SK-N-SH treated with all-trans-retinoic acid at 6 μM for 48 hours (cell line): ENCODE measurements around the gene PALLD.

ENCODE experiments used
- ATAC-seq: fragments of 200-7000 bp; cut with Tn5 transposase; 3 replicates; pipeline ENCODE4 v1.9.1; 2020; ENCODE audit warnings: mild to moderate bottlenecking, moderate library complexity
- ARNTL ChIP-seq: fragments of 450-650 bp; formaldehyde crosslinking; IDR thresholded peaks from 2 replicates; pipeline ENCODE4 v1.5.0; 2020; ENCODE audit warnings: low read depth, mild to moderate bottlenecking, moderate library complexity, borderline replicate concordance
- BACH2 ChIP-seq: fragments of 250-450 bp; sonication (Bioruptor Pico); IDR thresholded peaks from 2 replicates; pipeline ENCODE4 v1.9.0; 2021; ENCODE audit warnings: mild to moderate bottlenecking, borderline replicate concordance
- CSDC2 ChIP-seq: fragments of 250-450 bp; sonication (Bioruptor Pico); IDR thresholded peaks from 2 replicates; pipeline ENCODE4 v1.5.0; 2020; ENCODE audit warnings: mild to moderate bottlenecking, moderate library complexity
- ESRRG ChIP-seq: fragments of 250-450 bp; sonication (Bioruptor Pico); IDR thresholded peaks from 2 replicates; pipeline ENCODE4 v1.6.1; 2021; ENCODE audit warnings: mild to moderate bottlenecking
- GLIS3 ChIP-seq: fragments of 250-450 bp; sonication (Bioruptor Pico); IDR thresholded peaks from 2 replicates; pipeline ENCODE4 v1.5.0; 2020; ENCODE audit warnings: mild to moderate bottlenecking, moderate library complexity
- ISL1 ChIP-seq: fragments of 250-450 bp; sonication (Bioruptor Pico); IDR thresholded peaks from 2 replicates; pipeline ENCODE4 v2.1.2; 2022; ENCODE audit warnings: mild to moderate bottlenecking, moderate library complexity
- OSR1 ChIP-seq: fragments of 250-450 bp; sonication (Bioruptor Pico); IDR thresholded peaks from 2 replicates; pipeline ENCODE4 v1.8.0; 2022; ENCODE audit warnings: moderate library complexity, mild to moderate bottlenecking, inconsistent platforms
- PPARA ChIP-seq: fragments of 250-450 bp; sonication (Bioruptor Pico); IDR thresholded peaks from 2 replicates; pipeline ENCODE4 v1.5.0; 2020; ENCODE audit warnings: mild to moderate bottlenecking, borderline replicate concordance
- RARB ChIP-seq: fragments of 250-450 bp; sonication (Bioruptor Pico); IDR thresholded peaks from 2 replicates; pipeline ENCODE4 v1.8.0; 2021; ENCODE audit warnings: mild to moderate bottlenecking, moderate library complexity
- SNAI2 ChIP-seq: fragments of 250-450 bp; sonication (Bioruptor Pico); IDR thresholded peaks from 2 replicates; pipeline ENCODE4 v1.5.0; 2020; ENCODE audit warnings: mild to moderate bottlenecking, moderate library complexity
- TCF4 ChIP-seq: fragments of 250-450 bp; sonication (Bioruptor Pico); IDR thresholded peaks from 2 replicates; pipeline ENCODE4 v1.8.0; 2021; ENCODE audit warnings: mild to moderate bottlenecking, moderate library complexity, borderline replicate concordance
- TOX ChIP-seq: fragments of 250-450 bp; sonication (Bioruptor Pico); IDR thresholded peaks from 2 replicates; pipeline ENCODE4 v1.8.0; 2021; ENCODE audit warnings: mild to moderate bottlenecking, moderate library complexity, borderline replicate concordance
- ZC3H10 ChIP-seq: fragments of 250-450 bp; sonication (Bioruptor Pico); IDR thresholded peaks from 2 replicates; pipeline ENCODE4 v1.5.1; 2021; ENCODE audit warnings: mild to moderate bottlenecking, moderate library complexity
- ZFP3 ChIP-seq: fragments of 250-450 bp; sonication (Bioruptor Pico); IDR thresholded peaks from 2 replicates; pipeline ENCODE4 v1.5.0; 2020; ENCODE audit warnings: mild to moderate bottlenecking, moderate library complexity
- ZFP30 ChIP-seq: fragments of 450-650 bp; formaldehyde crosslinking; IDR thresholded peaks from 2 replicates; pipeline ENCODE4 v1.5.0; 2022; ENCODE audit warnings: mild to moderate bottlenecking, moderate library complexity
- ZNF565 ChIP-seq: fragments of 450-650 bp; formaldehyde crosslinking; conservative IDR thresholded peaks from 2 replicates; pipeline ENCODE4 v1.5.0; 2020; ENCODE audit warnings: low read depth, mild to moderate bottlenecking, moderate library complexity
- ZNF70 ChIP-seq: fragments of 450-650 bp; formaldehyde crosslinking; IDR thresholded peaks from 2 replicates; pipeline ENCODE4 v1.5.0; 2020; ENCODE audit warnings: mild to moderate bottlenecking, moderate library complexity
- ZNF8 ChIP-seq: fragments of 450-650 bp; formaldehyde crosslinking; IDR thresholded peaks from 2 replicates; pipeline ENCODE4 v1.5.0; 2020; ENCODE audit warnings: mild to moderate bottlenecking, moderate library complexity
- TF ChIP-seq, protein P1 (sequence below): fragments of 250-450 bp; sonication (Bioruptor Pico); IDR thresholded peaks from 2 replicates; pipeline ENCODE4 v1.5.1; 2021; ENCODE audit warnings: mild to moderate bottlenecking, moderate library complexity
- TF ChIP-seq, protein P2 (sequence below): fragments of 250-450 bp; sonication (Bioruptor Pico); IDR thresholded peaks from 2 replicates; pipeline ENCODE4 v1.8.0; 2020; ENCODE audit warnings: mild to moderate bottlenecking, moderate library complexity, borderline replicate concordance
- TF ChIP-seq, protein P3 (sequence below): fragments of 250-450 bp; sonication (Bioruptor Pico); IDR thresholded peaks from 2 replicates; pipeline ENCODE4 v1.8.0; 2021; ENCODE audit warnings: low read depth, mild to moderate bottlenecking, moderate library complexity, borderline replicate concordance
- TF ChIP-seq, protein P4 (sequence below): fragments of 250-450 bp; sonication (Bioruptor Pico); IDR thresholded peaks from 2 replicates; pipeline ENCODE4 v1.5.1; 2020; ENCODE audit warnings: low read depth, mild to moderate bottlenecking, moderate library complexity
- TF ChIP-seq, protein P5 (sequence below): fragments of 250-450 bp; sonication (Bioruptor Pico); IDR thresholded peaks from 2 replicates; pipeline ENCODE4 v1.5.0; 2020; ENCODE audit warnings: mild to moderate bottlenecking, moderate library complexity

Gene PALLD

DNA sequence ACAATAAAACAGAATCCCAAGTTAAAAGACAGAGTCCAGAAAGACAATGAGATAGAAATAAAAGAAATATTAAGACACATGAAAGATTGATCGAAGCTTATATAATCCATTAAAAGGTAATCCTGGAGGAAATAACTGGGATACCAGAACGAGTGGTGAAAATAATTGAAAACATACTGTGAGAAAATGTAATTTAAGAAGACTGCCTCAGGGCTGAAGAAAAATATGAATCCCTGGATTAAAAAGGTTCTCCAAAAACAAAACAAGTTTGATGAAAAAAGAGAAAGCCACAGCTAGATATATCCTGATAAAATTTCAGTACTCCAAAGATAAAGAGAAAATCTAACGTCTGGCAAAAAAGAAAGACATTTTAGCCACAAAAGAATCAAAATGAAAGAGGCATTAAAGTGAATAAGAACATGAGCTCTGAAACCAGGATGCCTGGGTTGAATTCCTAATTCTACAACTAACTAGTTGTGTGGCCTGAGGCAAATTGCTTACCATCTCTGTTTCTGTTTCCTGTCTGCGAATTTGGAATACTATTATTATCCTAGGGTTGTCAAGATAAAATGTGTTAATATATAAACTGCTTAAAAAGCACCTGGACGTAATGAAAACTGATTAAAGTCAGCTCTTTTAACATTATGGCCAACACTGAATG lies 22.1 kb upstream of the PALLD start:
- peak; percentile 55 for ATAC-seq
- TF ChIP-seq, protein P1, sequence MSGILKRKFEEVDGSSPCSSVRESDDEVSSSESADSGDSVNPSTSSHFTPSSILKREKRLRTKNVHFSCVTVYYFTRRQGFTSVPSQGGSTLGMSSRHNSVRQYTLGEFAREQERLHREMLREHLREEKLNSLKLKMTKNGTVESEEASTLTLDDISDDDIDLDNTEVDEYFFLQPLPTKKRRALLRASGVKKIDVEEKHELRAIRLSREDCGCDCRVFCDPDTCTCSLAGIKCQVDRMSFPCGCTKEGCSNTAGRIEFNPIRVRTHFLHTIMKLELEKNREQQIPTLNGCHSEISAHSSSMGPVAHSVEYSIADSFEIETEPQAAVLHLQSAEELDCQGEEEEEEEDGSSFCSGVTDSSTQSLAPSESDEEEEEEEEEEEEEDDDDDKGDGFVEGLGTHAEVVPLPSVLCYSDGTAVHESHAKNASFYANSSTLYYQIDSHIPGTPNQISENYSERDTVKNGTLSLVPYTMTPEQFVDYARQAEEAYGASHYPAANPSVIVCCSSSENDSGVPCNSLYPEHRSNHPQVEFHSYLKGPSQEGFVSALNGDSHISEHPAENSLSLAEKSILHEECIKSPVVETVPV (CRISPR knock-in tag) = no peak
- no peak for TF ChIP-seq OSR1 (CRISPR knock-in tag)
- TF ChIP-seq ZNF8 = no peak
- TF ChIP-seq, protein P2, sequence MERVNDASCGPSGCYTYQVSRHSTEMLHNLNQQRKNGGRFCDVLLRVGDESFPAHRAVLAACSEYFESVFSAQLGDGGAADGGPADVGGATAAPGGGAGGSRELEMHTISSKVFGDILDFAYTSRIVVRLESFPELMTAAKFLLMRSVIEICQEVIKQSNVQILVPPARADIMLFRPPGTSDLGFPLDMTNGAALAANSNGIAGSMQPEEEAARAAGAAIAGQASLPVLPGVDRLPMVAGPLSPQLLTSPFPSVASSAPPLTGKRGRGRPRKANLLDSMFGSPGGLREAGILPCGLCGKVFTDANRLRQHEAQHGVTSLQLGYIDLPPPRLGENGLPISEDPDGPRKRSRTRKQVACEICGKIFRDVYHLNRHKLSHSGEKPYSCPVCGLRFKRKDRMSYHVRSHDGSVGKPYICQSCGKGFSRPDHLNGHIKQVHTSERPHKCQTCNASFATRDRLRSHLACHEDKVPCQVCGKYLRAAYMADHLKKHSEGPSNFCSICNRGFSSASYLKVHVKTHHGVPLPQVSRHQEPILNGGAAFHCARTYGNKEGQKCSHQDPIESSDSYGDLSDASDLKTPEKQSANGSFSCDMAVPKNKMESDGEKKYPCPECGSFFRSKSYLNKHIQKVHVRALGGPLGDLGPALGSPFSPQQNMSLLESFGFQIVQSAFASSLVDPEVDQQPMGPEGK (CRISPR knock-in tag) = no peak
- no peak for TF ChIP-seq ARNTL (CRISPR knock-in tag)
- TF ChIP-seq, protein P3, sequence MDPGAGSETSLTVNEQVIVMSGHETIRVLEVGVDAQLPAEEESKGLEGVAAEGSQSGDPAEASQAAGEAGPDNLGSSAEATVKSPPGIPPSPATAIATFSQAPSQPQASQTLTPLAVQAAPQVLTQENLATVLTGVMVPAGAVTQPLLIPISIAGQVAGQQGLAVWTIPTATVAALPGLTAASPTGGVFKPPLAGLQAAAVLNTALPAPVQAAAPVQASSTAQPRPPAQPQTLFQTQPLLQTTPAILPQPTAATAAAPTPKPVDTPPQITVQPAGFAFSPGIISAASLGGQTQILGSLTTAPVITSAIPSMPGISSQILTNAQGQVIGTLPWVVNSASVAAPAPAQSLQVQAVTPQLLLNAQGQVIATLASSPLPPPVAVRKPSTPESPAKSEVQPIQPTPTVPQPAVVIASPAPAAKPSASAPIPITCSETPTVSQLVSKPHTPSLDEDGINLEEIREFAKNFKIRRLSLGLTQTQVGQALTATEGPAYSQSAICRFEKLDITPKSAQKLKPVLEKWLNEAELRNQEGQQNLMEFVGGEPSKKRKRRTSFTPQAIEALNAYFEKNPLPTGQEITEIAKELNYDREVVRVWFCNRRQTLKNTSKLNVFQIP (CRISPR knock-in tag) = no peak
- no peak for TF ChIP-seq PPARA
- TF ChIP-seq CSDC2 (CRISPR knock-in tag) = no peak
- no peak for TF ChIP-seq ZNF70 (CRISPR knock-in tag)
- TF ChIP-seq ZFP3 (CRISPR knock-in tag) = no peak
- TF ChIP-seq, protein P4, sequence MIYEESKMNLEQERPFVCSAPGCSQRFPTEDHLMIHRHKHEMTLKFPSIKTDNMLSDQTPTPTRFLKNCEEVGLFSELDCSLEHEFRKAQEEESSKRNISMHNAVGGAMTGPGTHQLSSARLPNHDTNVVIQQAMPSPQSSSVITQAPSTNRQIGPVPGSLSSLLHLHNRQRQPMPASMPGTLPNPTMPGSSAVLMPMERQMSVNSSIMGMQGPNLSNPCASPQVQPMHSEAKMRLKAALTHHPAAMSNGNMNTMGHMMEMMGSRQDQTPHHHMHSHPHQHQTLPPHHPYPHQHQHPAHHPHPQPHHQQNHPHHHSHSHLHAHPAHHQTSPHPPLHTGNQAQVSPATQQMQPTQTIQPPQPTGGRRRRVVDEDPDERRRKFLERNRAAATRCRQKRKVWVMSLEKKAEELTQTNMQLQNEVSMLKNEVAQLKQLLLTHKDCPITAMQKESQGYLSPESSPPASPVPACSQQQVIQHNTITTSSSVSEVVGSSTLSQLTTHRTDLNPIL (CRISPR knock-in tag) = no peak
- TF ChIP-seq ZNF565 (CRISPR knock-in tag) = no peak
- TF ChIP-seq, all 23 proteins: peak for 0

DNA sequence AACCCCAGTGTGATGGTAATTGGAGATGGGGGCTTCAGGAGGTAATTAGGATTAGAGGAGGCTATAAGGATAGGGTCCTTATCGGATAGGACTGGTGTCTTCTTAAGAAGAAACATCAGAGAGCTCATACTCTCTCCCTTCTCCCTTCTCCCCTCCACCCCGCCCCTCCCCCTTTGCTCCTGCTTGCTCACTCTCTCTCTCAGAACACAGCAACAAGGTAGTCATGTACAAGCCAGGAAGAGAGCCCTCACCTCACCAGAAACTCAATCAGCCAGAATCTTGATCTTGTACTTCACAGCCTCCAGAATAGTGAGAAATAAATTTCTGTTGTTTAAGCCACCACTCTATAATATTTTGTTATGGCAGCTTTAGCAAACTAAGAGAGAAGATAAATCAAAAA lies 21.1 kb upstream of the PALLD start:
- TF ChIP-seq GLIS3 (CRISPR knock-in tag) (no peak), TCF4 (CRISPR knock-in tag) (no peak), BACH2 (no peak), ISL1 (CRISPR knock-in tag) (no peak), OSR1 (CRISPR knock-in tag) (no peak), ZC3H10 (no peak), CSDC2 (CRISPR knock-in tag) (no peak), ZFP30 (CRISPR knock-in tag) (no peak), PPARA (no peak), TOX (CRISPR knock-in tag) (no peak), ZNF565 (CRISPR knock-in tag) (no peak), ZNF70 (CRISPR knock-in tag) (no peak), RARB (CRISPR knock-in tag) (no peak), SNAI2 (CRISPR knock-in tag) (no peak), ESRRG (CRISPR knock-in tag) (no peak)
- TF ChIP-seq, protein P1 (CRISPR knock-in tag) = no peak
- TF ChIP-seq, protein P2 (CRISPR knock-in tag) = no peak
- TF ChIP-seq, protein P5, sequence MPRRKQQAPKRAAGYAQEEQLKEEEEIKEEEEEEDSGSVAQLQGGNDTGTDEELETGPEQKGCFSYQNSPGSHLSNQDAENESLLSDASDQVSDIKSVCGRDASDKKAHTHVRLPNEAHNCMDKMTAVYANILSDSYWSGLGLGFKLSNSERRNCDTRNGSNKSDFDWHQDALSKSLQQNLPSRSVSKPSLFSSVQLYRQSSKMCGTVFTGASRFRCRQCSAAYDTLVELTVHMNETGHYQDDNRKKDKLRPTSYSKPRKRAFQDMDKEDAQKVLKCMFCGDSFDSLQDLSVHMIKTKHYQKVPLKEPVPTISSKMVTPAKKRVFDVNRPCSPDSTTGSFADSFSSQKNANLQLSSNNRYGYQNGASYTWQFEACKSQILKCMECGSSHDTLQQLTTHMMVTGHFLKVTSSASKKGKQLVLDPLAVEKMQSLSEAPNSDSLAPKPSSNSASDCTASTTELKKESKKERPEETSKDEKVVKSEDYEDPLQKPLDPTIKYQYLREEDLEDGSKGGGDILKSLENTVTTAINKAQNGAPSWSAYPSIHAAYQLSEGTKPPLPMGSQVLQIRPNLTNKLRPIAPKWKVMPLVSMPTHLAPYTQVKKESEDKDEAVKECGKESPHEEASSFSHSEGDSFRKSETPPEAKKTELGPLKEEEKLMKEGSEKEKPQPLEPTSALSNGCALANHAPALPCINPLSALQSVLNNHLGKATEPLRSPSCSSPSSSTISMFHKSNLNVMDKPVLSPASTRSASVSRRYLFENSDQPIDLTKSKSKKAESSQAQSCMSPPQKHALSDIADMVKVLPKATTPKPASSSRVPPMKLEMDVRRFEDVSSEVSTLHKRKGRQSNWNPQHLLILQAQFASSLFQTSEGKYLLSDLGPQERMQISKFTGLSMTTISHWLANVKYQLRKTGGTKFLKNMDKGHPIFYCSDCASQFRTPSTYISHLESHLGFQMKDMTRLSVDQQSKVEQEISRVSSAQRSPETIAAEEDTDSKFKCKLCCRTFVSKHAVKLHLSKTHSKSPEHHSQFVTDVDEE = no peak
- TF ChIP-seq, protein P4 (CRISPR knock-in tag) = no peak
- TF ChIP-seq, protein P3 (CRISPR knock-in tag) = no peak
- no peak for ATAC-seq
